Neural crest cell (in vitro differentiated cells): ENCODE data around the gene BICD2. TPM values are rescaled to one million over a fixed set of nuclear protein-coding genes. Genes with fewer than 3 reads are reported as not detected.

Source experiments
- DNase-seq: peaks from one replicate; pipeline ENCODE4 v3.0.0; 2021; ENCODE audit warnings: low read depth, mixed read lengths, low spot score
- H3K27ac Mint-ChIP-seq: one replicate; pipeline ENCODE4 v1.8.0; 2021; ENCODE audit warnings: mild to moderate bottlenecking, mixed read lengths; ENCODE audit not compliant: unreplicated experiment
- H3K27me3 Mint-ChIP-seq: 2 replicates; pipeline ENCODE4 v1.8.0; 2021; ENCODE audit warnings: low read depth, mild to moderate bottlenecking, mixed read lengths
- H3K36me3 Mint-ChIP-seq: 2 replicates; pipeline ENCODE4 v1.8.0; 2021; ENCODE audit warnings: low read depth, mild to moderate bottlenecking, mixed read lengths
- H3K4me1 Mint-ChIP-seq: 2 replicates; pipeline ENCODE4 v1.8.0; 2021; ENCODE audit warnings: mixed read lengths
- H3K4me3 Mint-ChIP-seq: one replicate; pipeline ENCODE4 v1.8.0; 2021; ENCODE audit warnings: mild to moderate bottlenecking, mixed read lengths
- H3K9me3 Mint-ChIP-seq: 2 replicates; pipeline ENCODE4 v1.8.0; 2021; ENCODE audit warnings: mixed read lengths
- CTCF ChIP-seq: fragments of 200-600 bp; sonication (generic); conservative IDR thresholded peaks from 2 replicates; pipeline ENCODE4 v1.5.0; 2021; ENCODE audit warnings: antibody characterized with exemption, mild to moderate bottlenecking
- total RNA-seq: library from RNA; stranded (reverse); gene quantifications from 2 replicates; pipeline ENCODE4 v1.2.1, GENCODE V29; 2021

BICD2 gene
- total RNA-seq, 1 donor from 2014 or later: 41.5 TPM

DNA sequence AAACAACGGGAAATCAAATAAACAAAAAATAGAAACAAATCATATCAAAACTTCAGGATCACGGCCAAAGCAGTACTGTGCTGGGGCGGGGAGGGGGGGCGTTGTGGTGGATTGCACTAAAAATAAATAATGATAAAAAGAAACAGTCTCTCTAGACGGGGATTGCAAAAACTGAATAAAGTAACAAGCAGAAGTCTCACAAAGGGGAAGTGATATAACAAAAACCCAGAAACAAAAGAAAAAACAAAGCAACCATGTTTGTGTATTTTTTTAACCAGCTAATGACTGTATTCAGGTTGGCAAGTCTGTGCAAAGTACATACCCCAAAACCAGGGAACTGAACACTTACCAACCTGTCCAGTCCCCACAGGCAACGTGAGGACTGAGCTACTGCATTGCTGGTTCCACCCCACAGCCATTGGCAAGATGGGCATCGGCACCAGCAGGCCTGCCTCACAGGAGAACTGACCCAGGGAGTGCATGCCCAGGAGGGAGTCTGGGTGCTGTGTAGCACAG, 24.1 kb downstream of the BICD2 start:
- no peaks in the 10 kb centered on the region for H3K36me3 Mint-ChIP-seq
- H3K4me1 Mint-ChIP-seq: peaks cover 48% of the 10 kb centered on the region
- H3K9me3 Mint-ChIP-seq: no peaks in the 10 kb centered on the region
- H3K27ac Mint-ChIP-seq: no peak overlapping the region
- H3K27me3 Mint-ChIP-seq: no peaks in the 10 kb centered on the region
- TF ChIP-seq CTCF: no peak
- DNase-seq: no peak
- H3K4me3 Mint-ChIP-seq: no peak overlapping the region

- DNase-seq: no peak
- no peaks in the 10 kb centered on the region for H3K27me3 Mint-ChIP-seq
- H3K36me3 Mint-ChIP-seq: no peaks in the 10 kb centered on the region
- H3K4me1 Mint-ChIP-seq: peaks cover 51% of the 10 kb centered on the region
- no peaks in the 10 kb centered on the region for H3K9me3 Mint-ChIP-seq
- H3K27ac Mint-ChIP-seq: no peak overlapping the region
- no peak overlapping the region for H3K4me3 Mint-ChIP-seq
- no peak for TF ChIP-seq CTCF
These were observed 24.6 kb downstream of the BICD2 start for GRCh38 chr9:92740009-92740408.

- Mint-ChIP-seq H3K36me3 (no peaks in the 10 kb centered on the region), H3K4me3 (no peak overlapping the region), H3K4me1 (peaks cover 49% of the 10 kb centered on the region), H3K9me3 (no peaks in the 10 kb centered on the region), H3K27ac (no peak overlapping the region), H3K27me3 (no peaks in the 10 kb centered on the region)
- no peak for DNase-seq
- no peak for TF ChIP-seq CTCF
These were observed 25.2 kb downstream of the BICD2 start for GRCh38 chr9:92739346-92739970.

GRCh38 chr9:92738661-92739081, 26.0 kb downstream of the BICD2 start:
- H3K4me3 Mint-ChIP-seq: no peak overlapping the region
- TF ChIP-seq CTCF: no peak
- no peaks in the 10 kb centered on the region for H3K27me3 Mint-ChIP-seq
- H3K27ac Mint-ChIP-seq: no peak overlapping the region
- no peaks in the 10 kb centered on the region for H3K36me3 Mint-ChIP-seq
- no peaks in the 10 kb centered on the region for H3K9me3 Mint-ChIP-seq
- H3K4me1 Mint-ChIP-seq: peaks cover 46% of the 10 kb centered on the region
- no peak for DNase-seq

GRCh38 chr9:92737611-92738299, 26.9 kb downstream of the BICD2 start:
- no peak for TF ChIP-seq CTCF
- H3K4me1 Mint-ChIP-seq: peaks cover 41% of the 10 kb centered on the region
- no peak overlapping the region for H3K4me3 Mint-ChIP-seq
- H3K9me3 Mint-ChIP-seq: no peaks in the 10 kb centered on the region
- DNase-seq: no peak
- H3K27me3 Mint-ChIP-seq: no peaks in the 10 kb centered on the region
- H3K36me3 Mint-ChIP-seq: peaks cover 2% of the 10 kb centered on the region
- no peak overlapping the region for H3K27ac Mint-ChIP-seq
